HFF-Myc (cell line): ENCODE measurements around the gene CEACAM19.

Experiments
- DNase-seq: peaks from one replicate; pipeline ENCODE4 v3.0.0-alpha.2; 2011; ENCODE audit warnings: low read depth; ENCODE audit errors: extremely low read depth
- H3K4me3 ChIP-seq: replicated peaks from 2 replicates; pipeline ENCODE4 v1.5.1; 2011; ENCODE audit warnings: low read depth, mild to moderate bottlenecking, control low read depth, low read length
- TF ChIP-seq, protein P1 (sequence below): IDR thresholded peaks from 2 replicates; pipeline ENCODE4 v1.5.1; 2012; ENCODE audit warnings: mild to moderate bottlenecking, low read depth, low read length, control low read depth; ENCODE audit errors: missing control alignments

Gene CEACAM19

DNA sequence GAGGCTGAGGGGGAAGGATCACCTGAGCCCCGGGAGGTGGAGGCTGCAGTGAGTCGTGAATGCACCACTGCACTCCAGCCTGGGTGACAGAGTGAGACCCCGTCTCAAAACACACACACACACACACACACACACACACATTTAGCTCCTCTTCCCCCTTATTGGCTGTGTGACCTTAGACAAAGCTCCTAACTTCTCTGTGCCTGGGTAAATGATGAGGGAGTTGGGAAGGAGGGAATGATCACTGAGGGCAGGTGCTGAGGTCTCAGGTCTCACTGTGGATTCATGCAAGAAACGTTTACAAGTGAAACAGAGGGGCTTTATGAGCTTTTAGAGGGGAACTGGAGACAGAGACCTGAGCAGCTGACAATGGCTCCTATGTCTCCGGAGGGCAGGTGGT is 60.3 kb downstream of the CEACAM19 start:
- no peak for DNase-seq
- H3K4me3 ChIP-seq: no peak overlapping the region
- TF ChIP-seq, protein P1, sequence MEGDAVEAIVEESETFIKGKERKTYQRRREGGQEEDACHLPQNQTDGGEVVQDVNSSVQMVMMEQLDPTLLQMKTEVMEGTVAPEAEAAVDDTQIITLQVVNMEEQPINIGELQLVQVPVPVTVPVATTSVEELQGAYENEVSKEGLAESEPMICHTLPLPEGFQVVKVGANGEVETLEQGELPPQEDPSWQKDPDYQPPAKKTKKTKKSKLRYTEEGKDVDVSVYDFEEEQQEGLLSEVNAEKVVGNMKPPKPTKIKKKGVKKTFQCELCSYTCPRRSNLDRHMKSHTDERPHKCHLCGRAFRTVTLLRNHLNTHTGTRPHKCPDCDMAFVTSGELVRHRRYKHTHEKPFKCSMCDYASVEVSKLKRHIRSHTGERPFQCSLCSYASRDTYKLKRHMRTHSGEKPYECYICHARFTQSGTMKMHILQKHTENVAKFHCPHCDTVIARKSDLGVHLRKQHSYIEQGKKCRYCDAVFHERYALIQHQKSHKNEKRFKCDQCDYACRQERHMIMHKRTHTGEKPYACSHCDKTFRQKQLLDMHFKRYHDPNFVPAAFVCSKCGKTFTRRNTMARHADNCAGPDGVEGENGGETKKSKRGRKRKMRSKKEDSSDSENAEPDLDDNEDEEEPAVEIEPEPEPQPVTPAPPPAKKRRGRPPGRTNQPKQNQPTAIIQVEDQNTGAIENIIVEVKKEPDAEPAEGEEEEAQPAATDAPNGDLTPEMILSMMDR: no peak

DNA sequence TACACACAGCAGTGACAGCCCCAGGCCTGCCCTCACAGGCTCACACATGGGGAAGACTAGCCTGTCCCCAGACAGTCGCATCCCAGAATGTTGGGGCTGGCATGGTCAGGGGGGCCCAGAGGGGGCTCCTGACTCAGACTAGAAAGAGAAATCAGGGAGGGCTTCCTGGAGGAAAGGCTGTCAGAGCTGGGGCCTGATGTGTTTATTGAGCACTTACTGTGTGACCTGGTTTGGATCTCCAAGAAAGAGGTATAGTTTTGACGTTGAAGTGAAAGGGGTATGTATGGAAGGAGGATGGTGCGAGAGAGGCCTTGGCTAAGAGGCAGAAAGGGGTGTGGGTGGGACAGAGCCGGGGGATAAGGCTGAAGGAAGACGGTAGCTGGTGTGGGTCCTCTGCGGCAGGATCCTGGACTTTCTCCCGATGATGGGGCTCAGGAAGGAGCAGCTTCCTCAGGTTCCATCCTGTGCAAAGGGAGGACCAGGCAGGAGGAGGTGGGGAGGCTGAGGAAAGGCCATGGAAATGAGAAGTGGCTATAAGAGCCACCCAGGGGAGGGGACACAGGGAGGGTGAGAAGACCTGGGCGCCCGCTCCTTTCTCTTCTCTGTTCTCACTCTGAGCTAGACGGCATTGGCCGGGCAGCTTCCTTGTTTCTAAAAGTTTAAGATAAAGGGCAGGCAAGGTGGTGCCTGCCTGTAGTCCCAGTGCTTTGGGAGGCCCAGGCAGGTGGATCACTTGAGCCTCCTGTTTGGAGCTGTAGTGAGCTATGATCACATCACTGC is 61.1 kb downstream of the CEACAM19 start:
- TF ChIP-seq, protein P1: no peak
- DNase-seq: no peak
- no peak overlapping the region for H3K4me3 ChIP-seq
